GM12878 (cell line): ENCODE data around the gene CDH4. TPM values are rescaled to one million over a fixed set of nuclear protein-coding genes. Genes with fewer than 3 reads are reported as not detected.
"Not testable (repeated sequence)": the region's sequence is repeated elsewhere in the genome, so short reads cannot be mapped to it uniquely, and the experiment has no call there.

Experiments
- ATAC-seq: fragments of 200-7000 bp; cut with Tn5 transposase; 3 replicates; pipeline ENCODE4 v1.9.1; 2020; ENCODE audit warnings: mild to moderate bottlenecking, moderate library complexity
- BruUV-seq: library from RNA; stranded (reverse); fragments of 400-500 nt; replicated peaks from 2 replicates; lab custom pipeline; 2021; lab: Mats Ljungman, UMichigan
- CTCF ChIA-PET: fragments of 300-600 bp; sonication (Branson Sonifier 250); formaldehyde crosslinking; extraction: SDS; loops from one replicate; lab custom pipeline; 2021; ENCODE audit warnings: inconsistent platforms; lab: Yijun Ruan, JAX
- POLR2A ChIA-PET: fragments of 350-600 bp; formaldehyde crosslinking; extraction: SDS; loops from one replicate; lab custom pipeline; 2021; ENCODE audit warnings: inconsistent platforms; lab: Charles Lee
- RAD21 ChIA-PET: fragments of 300-600 bp; sonication (Branson Sonifier 250); formaldehyde crosslinking; loops from one replicate; lab custom pipeline; 2023; ENCODE audit warnings: antibody characterized with exemption; ENCODE audit not compliant: unreplicated experiment; lab: Charles Lee
- SMC1A ChIA-PET: fragments of 300-600 bp; sonication (Branson Sonifier 250); formaldehyde crosslinking; loops from one replicate; lab custom pipeline; 2023; ENCODE audit not compliant: unreplicated experiment, uncharacterized antibody; lab: Charles Lee
- DNase-seq: peaks from one replicate; pipeline ENCODE4 v3.0.0-alpha.2; 2011; ENCODE audit warnings: low read depth, low spot score
- FAIRE-seq: peaks from 3 replicates; lab custom pipeline; 2011; peaks lifted over from hg19 to GRCh38; lab: Jason Lieb, UNC
- H2AFZ ChIP-seq: 2 replicates; pipeline ENCODE4 v1.6.0; 2011; ENCODE audit warnings: low read depth, low read length, control low read depth; ENCODE audit not compliant: control insufficient read depth
- H3K27ac ChIP-seq: 2 replicates; pipeline ENCODE4 v1.5.1; 2011; ENCODE audit warnings: control low read depth; ENCODE audit not compliant: control insufficient read depth, insufficient read depth
- H3K27me3 ChIP-seq, 2 experiments: replicated peaks in 1 of 2; 2 replicates each; pipeline versions ENCODE4 v1.6.0 to v1.6.1; 2011; ENCODE audit warnings: low read length in 1 of 2; ENCODE audit not compliant: control insufficient read depth in 2 of 2, insufficient read depth in 2 of 2
- H3K36me3 ChIP-seq, 2 experiments: 2 replicates each; pipeline ENCODE4 v1.5.1; 2011; ENCODE audit warnings: low read length in 1 of 2; ENCODE audit not compliant: control insufficient read depth in 2 of 2, insufficient read depth in 2 of 2
- H3K4me1 ChIP-seq: 2 replicates; pipeline ENCODE4 v1.6.1; 2011; ENCODE audit warnings: mild to moderate bottlenecking, low read length, moderate library complexity, mixed read lengths; ENCODE audit not compliant: control insufficient read depth, insufficient read depth
- H3K4me2 ChIP-seq: 2 replicates; pipeline ENCODE4 v1.6.0; 2011; ENCODE audit warnings: control low read depth; ENCODE audit not compliant: control insufficient read depth, insufficient read depth
- H3K4me3 ChIP-seq: fragments of 200-600 bp; sonication (generic); 2 replicates; pipeline ENCODE4 v1.5.1; 2016
- H3K79me2 ChIP-seq: 2 replicates; pipeline ENCODE4 v1.6.0; 2011; ENCODE audit warnings: low read length; ENCODE audit not compliant: control insufficient read depth, insufficient read depth
- H3K9ac ChIP-seq: 2 replicates; pipeline ENCODE4 v1.8.0; 2011; ENCODE audit warnings: low read length, control low read depth, mixed read lengths; ENCODE audit not compliant: control insufficient read depth, insufficient read depth
- H3K9me3 ChIP-seq: replicated peaks from 3 replicates; pipeline ENCODE4 v1.5.1; 2011; ENCODE audit warnings: mild to moderate bottlenecking, low read length; ENCODE audit not compliant: control insufficient read depth, insufficient read depth
- H4K20me1 ChIP-seq: 2 replicates; pipeline ENCODE4 v1.6.0; 2011; ENCODE audit not compliant: control insufficient read depth, insufficient read depth
- WGBS: methylation state at CpG from one replicate; pipeline ENCODE4 v1.1.6; 2016; ENCODE audit warnings: low lambda C conversion rate; ENCODE audit not compliant: insufficient replicate concordance, insufficient coverage; ENCODE audit errors: missing lambda C conversion rate; 5-methylcytosine and 5-hydroxymethylcytosine counted together
- in situ Hi-C: fragments of 300-500 bp; cut with MboI; formaldehyde crosslinking; loops from 9 replicates; pipeline ENCODE4 v1.14.3; 2018; ENCODE audit warnings: mixed read lengths
- intact Hi-C: fragments of 100-400 bp; cut with micrococcal nuclease; formaldehyde crosslinking; loops from one replicate; pipeline ENCODE4 v1.14.2; 2022; ENCODE audit not compliant: unreplicated experiment
- polyA plus RNA-seq, 11 experiments: library from polyadenylated mRNA; depleted of rRNA in 4 of 11; unstranded in 6 of 11; stranded (reverse) in 5 of 11; fragments of >200 nt; fragmentation: Nextera tagmentation in 4 of 11; fragmentation: Illumina TruSeq in 1 of 11; extraction: Ambion mirVana in 4 of 11; extraction: Trizol in 1 of 11; gene quantifications; 1 replicate in 1 of 11; 2 replicates in 10 of 11; pipeline versions ENCODE4 v1.2.1 to v1.2.3, GENCODE V29; 2011 to 2016; ENCODE audit warnings: inconsistent platforms in 2 of 11, missing spikeins in 2 of 11, low read depth in 1 of 11
- total RNA-seq, 4 experiments: library from RNA; depleted of rRNA in 3 of 4; stranded (reverse); fragments of >200 nt in 3 of 4; fragmentation: Illumina TruSeq in 1 of 4; extraction: Trizol in 1 of 4; gene quantifications; 2 replicates each; pipeline versions ENCODE4 v1.2.1 to v1.2.3, GENCODE V29; 2013 to 2021

Gene CDH4
- total and polyA plus RNA-seq, 10 of the 15 experiments (the other 5 are each of a cell fraction or from before 2014, with no cell fraction given), result not detected

DNA sequence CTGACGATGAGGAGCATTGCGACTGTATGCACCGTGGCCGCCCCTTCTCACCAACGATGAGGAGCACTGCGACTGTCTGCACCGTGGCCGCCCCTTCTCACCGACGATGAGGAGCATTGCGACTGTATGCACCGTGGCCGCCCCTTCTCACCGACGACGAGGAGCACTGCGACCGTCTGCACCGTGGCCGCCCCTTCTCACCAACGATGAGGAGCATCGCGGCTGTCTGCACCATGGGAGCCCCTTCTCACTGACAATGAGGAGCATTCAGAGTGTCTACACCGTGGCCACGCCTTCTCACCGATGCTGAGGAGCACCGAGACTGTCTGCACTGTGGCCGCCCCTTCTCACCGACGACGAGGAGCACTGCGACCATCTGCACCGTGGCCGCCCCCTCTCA, 692.9 kb downstream of the CDH4 start:
- BruUV-seq, ATAC-seq, in situ Hi-C loops, H3K36me3 ChIP-seq, CTCF ChIA-PET, SMC1A ChIA-PET, H4K20me1 ChIP-seq, POLR2A ChIA-PET, FAIRE-seq, H3K79me2 ChIP-seq, DNase-seq, H2AFZ ChIP-seq, RAD21 ChIA-PET, H3K4me3 ChIP-seq, H3K27ac ChIP-seq, H3K9me3 ChIP-seq, H3K4me2 ChIP-seq, intact Hi-C loops, H3K4me1 ChIP-seq, H3K9ac ChIP-seq, H3K27me3 ChIP-seq: not testable (repeated sequence)
- WGBS, result 80% methylated on average over 11 of the region's 34 CpGs

DNA sequence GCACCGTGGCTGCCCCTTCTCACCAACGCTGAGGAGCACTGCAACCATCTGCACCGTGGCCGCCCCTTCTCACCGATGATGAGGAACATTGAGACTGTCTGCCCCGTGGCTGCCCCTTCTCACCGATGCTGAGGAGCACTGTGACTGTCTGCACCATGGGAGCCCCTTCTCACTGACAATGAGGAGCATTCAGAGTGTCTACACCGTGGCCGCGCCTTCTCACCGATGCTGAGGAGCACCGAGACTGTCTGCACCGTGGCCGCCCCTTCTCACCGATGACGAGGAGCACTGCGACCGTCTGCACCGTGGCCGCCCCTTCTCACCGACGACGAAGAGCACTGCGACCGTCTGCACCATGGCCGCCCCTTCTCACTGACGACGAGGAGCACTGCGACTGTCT, 693.4 kb downstream of the CDH4 start:
- FAIRE-seq, ATAC-seq, SMC1A ChIA-PET, H3K4me3 ChIP-seq, H3K4me1 ChIP-seq, H3K27me3 ChIP-seq, DNase-seq, H3K9ac ChIP-seq, RAD21 ChIA-PET, intact Hi-C loops, BruUV-seq, H3K4me2 ChIP-seq, POLR2A ChIA-PET, in situ Hi-C loops, H3K36me3 ChIP-seq, H3K79me2 ChIP-seq, CTCF ChIA-PET, H3K27ac ChIP-seq, H3K9me3 ChIP-seq, H2AFZ ChIP-seq, H4K20me1 ChIP-seq: not testable (repeated sequence)
- no CpG with 5 or more reads among the region's 29 CpGs for WGBS

DNA sequence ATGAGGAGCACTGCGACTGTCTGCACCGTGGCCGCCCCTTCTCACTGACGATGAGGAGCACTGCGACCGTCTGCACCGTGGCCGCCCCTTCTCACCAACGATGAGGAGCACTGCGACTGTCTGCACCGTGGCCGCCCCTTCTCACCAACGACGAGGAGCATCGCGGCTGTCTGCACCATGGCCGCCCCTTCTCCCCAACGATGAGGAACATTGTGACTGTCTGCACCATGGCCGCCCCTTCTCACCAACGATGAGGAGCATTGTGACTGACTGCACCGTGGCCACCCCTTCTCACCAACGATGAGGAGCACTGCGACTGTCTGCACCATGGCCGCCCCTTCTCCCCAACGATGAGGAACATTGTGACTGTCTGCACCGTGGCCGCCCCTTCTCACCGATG, 696.0 kb downstream of the CDH4 start:
- H2AFZ ChIP-seq, H3K36me3 ChIP-seq, H3K27me3 ChIP-seq, H4K20me1 ChIP-seq, BruUV-seq, DNase-seq, FAIRE-seq, H3K4me2 ChIP-seq, ATAC-seq, in situ Hi-C loops, H3K4me1 ChIP-seq, intact Hi-C loops, CTCF ChIA-PET, H3K9me3 ChIP-seq, SMC1A ChIA-PET, H3K79me2 ChIP-seq, H3K4me3 ChIP-seq, H3K27ac ChIP-seq, H3K9ac ChIP-seq, POLR2A ChIA-PET, RAD21 ChIA-PET: not testable (repeated sequence)
- WGBS, result 72% methylated on average over 28 of the region's 28 CpGs
